CD4-positive, CD25-positive, alpha-beta regulatory T cell (primary cell): ENCODE data around the gene RTL9. TPM values are rescaled to one million over a fixed set of nuclear protein-coding genes. Genes with fewer than 3 reads are reported as not detected.

Experiments
- ATAC-seq, 2 donors: fragments of 150-1000 bp; cut with Tn5 transposase; one replicate each; pipeline ENCODE4 v1.10.0; 2021; ENCODE audit warnings: low read depth in 2 of 2, moderate number of reproducible peaks in 2 of 2, moderate library complexity in 1 of 2
- DNase-seq, 3 donors: peaks; one replicate each; pipeline versions ENCODE4 v3.0.0 to v3.0.0-alpha.2; 2012 to 2022; ENCODE audit warnings: mixed read lengths in 1 of 3
- H3K27ac ChIP-seq: one replicate; pipeline ENCODE4 v1.7.0; 2013; ENCODE audit warnings: mild to moderate bottlenecking, low read length; ENCODE audit not compliant: insufficient read depth, poor library complexity, severe bottlenecking
- H3K27me3 ChIP-seq: one replicate; pipeline ENCODE4 v1.7.0; 2013; ENCODE audit warnings: low read length; ENCODE audit not compliant: control insufficient read depth, insufficient read depth
- H3K36me3 ChIP-seq: one replicate; pipeline ENCODE4 v1.7.0; 2013; ENCODE audit warnings: mild to moderate bottlenecking, low read length, moderate library complexity; ENCODE audit not compliant: control insufficient read depth, insufficient read depth
- H3K4me1 ChIP-seq: 2 replicates; pipeline ENCODE4 v1.7.0; 2013; ENCODE audit warnings: mild to moderate bottlenecking, low read length; ENCODE audit not compliant: insufficient read depth, control insufficient read depth, poor library complexity, severe bottlenecking
- H3K4me3 ChIP-seq: one replicate; pipeline ENCODE4 v1.7.0; 2013; ENCODE audit warnings: low read depth, mild to moderate bottlenecking, low read length, moderate library complexity
- H3K9me3 ChIP-seq, 2 experiments: 1 replicate in 1 of 2; 2 replicates in 1 of 2; pipeline ENCODE4 v1.7.0; 2013; ENCODE audit warnings: low read length in 2 of 2, mild to moderate bottlenecking in 1 of 2, moderate library complexity in 1 of 2; ENCODE audit not compliant: control insufficient read depth in 2 of 2
- H3K27ac Mint-ChIP-seq, 3 donors: one replicate each; pipeline ENCODE4 v1.8.0; 2020 to 2022; ENCODE audit warnings: mild to moderate bottlenecking in 3 of 3, mixed read lengths in 3 of 3, moderate library complexity in 2 of 3
- H3K27me3 Mint-ChIP-seq: one replicate; pipeline ENCODE4 v1.8.0; 2022; ENCODE audit warnings: mild to moderate bottlenecking, mixed read lengths
- H3K36me3 Mint-ChIP-seq: one replicate; pipeline ENCODE4 v1.8.0; 2020; ENCODE audit warnings: mixed read lengths
- H3K4me1 Mint-ChIP-seq, 4 donors: one replicate each; pipeline ENCODE4 v1.8.0; 2020 to 2022; ENCODE audit warnings: mixed read lengths in 4 of 4, mild to moderate bottlenecking in 1 of 4
- H3K4me3 Mint-ChIP-seq, 4 donors: one replicate each; pipeline ENCODE4 v1.8.0; 2020 to 2022; ENCODE audit warnings: mild to moderate bottlenecking in 4 of 4, mixed read lengths in 4 of 4, moderate library complexity in 3 of 4
- H3K9me3 Mint-ChIP-seq, 7 donors: one replicate each; pipeline ENCODE4 v1.8.0; 2020 to 2022; ENCODE audit warnings: mixed read lengths in 7 of 7, mild to moderate bottlenecking in 3 of 7, moderate library complexity in 2 of 7
- polyA plus RNA-seq, 4 donors: library from polyadenylated mRNA; unstranded; fragments of 300-500 nt; fragmentation: Illumina TruSeq; gene quantifications; one replicate each; pipeline ENCODE4 v1.2.3, GENCODE V29; 2021
- total RNA-seq: library from RNA; stranded (reverse); gene quantifications from one replicate; pipeline ENCODE4 v1.2.3, GENCODE V29; 2022

RTL9 gene
- total and polyA plus RNA-seq, 5 donors from 2014 or later, result not detected

DNA sequence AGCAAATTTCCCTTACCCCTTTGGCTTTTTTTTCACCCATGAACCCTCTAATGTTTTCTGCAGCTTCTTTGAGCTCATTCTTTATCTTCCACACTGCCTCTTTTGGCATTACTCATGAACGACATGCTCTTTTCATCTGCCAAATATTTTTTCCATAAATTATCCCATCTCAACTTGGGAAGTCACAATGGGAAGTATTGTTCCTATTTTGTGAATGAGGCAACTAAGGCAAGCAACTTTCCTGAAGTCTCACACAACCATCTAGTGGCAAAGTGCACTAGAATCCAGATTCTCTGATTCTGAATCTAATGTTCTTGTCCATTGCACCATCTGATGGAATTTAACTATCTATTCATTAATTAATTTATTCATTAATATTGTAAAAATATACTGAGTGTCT lies 625 bp downstream of the RTL9 start:
- Histone ChIP-seq H3K9me3 (peaks cover 0 to 2% of the 10 kb centered on the region in 2 experiments), H3K27ac (no peak overlapping the region), H3K4me3 (no peak overlapping the region), H3K36me3 (no peaks in the 10 kb centered on the region), H3K4me1 (no peaks in the 10 kb centered on the region), H3K27me3 (peaks cover 3% of the 10 kb centered on the region)
- peaks cover 6% of the 10 kb centered on the region for H3K27me3 Mint-ChIP-seq
- H3K4me3 Mint-ChIP-seq, result no peak overlapping the region
- ATAC-seq, result no peak
- no peaks in the 10 kb centered on the region for H3K36me3 Mint-ChIP-seq
- DNase-seq, result no peak
- H3K27ac Mint-ChIP-seq, result no peak overlapping the region
- H3K9me3 Mint-ChIP-seq, result peaks cover 0 to 1% (median 0%) of the 10 kb centered on the region in 7 donors
- H3K4me1 Mint-ChIP-seq, result no peaks in the 10 kb centered on the region

DNA sequence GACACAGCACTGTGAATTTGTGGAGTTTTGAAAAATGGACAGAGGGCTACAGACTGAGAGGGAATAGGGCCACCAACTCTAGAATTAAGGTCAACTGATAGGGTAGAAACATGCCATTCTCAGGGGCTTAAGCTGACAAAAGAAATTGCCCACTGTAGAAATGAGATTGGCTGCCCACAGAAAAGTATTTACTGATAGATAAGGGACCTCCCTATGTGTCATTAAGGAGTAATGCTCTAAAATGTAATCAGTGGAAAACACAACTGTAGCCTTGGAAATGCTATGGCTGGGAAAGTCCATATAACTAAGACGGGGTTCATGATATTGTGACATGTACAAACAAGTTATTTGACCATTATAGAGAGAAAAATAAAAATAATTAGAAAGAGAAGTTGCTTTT lies 4.6 kb downstream of the RTL9 start:
- DNase-seq, result no peak
- peaks cover 0 to under 1% (median 0%) of the 10 kb centered on the region in 7 donors for H3K9me3 Mint-ChIP-seq
- no peak for ATAC-seq
- H3K27ac ChIP-seq, result no peak overlapping the region
- H3K36me3 ChIP-seq, result no peaks in the 10 kb centered on the region
- no peak overlapping the region for H3K4me3 Mint-ChIP-seq
- H3K4me1 ChIP-seq, result no peaks in the 10 kb centered on the region
- H3K9me3 ChIP-seq, result no peaks in the 10 kb centered on the region
- H3K27ac Mint-ChIP-seq, result no peak overlapping the region
- H3K4me1 Mint-ChIP-seq, result no peaks in the 10 kb centered on the region
- H3K27me3 ChIP-seq, result no peaks in the 10 kb centered on the region
- no peak overlapping the region for H3K4me3 ChIP-seq
- H3K36me3 Mint-ChIP-seq, result no peaks in the 10 kb centered on the region
- H3K27me3 Mint-ChIP-seq, result peaks cover 3% of the 10 kb centered on the region

DNA sequence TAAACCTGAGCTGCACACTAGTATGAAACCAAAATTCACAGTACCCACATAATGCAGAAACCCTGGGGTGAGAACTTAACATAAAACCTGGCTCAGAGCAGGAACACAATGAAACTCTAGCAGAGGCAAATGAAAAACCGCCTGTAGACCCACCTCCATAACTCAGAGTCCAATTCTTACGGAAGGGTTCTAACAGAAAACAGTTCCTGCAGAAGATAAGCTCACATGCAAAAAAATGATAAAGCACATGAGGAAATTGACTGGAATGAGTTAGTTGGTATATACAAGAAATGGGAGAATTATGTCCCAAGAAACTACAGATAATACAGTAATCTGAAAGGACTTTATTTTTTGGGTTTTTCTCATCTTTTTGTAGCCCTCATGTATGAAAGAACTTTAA lies 14.7 kb downstream of the RTL9 start:
- Mint-ChIP-seq H3K27ac (no peak overlapping the region), H3K4me3 (no peak overlapping the region), H3K27me3 (peaks cover 7% of the 10 kb centered on the region), H3K36me3 (no peaks in the 10 kb centered on the region), H3K4me1 (no peaks in the 10 kb centered on the region), H3K9me3 (peaks cover 0 to 3% (median 0%) of the 10 kb centered on the region in 7 donors)
- ATAC-seq (no peak), DNase-seq (no peak)
- H3K27me3 ChIP-seq, result no peaks in the 10 kb centered on the region
- H3K9me3 ChIP-seq, result no peaks in the 10 kb centered on the region
- no peak overlapping the region for H3K4me3 ChIP-seq
- H3K36me3 ChIP-seq, result no peaks in the 10 kb centered on the region
- no peak overlapping the region for H3K27ac ChIP-seq
- H3K4me1 ChIP-seq, result no peaks in the 10 kb centered on the region

DNA sequence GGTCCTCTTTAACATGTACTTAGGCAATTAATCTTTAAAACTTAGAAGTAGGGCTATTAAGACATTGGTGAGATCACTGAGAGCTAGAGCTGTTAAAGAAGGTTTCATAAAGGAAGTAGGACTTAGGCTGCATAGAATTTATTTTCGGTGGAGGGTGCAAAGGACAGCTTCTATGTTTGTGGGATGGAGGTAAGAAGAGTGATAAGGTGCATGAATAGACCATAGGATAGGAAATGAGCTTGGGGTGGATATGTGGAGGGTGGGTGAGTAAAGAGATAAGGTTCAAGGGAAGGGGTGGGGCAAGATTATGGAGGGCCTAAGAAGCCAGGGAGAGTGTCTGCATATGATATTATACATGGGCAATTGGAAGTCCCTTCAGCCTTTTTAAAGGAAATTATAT lies 15.9 kb downstream of the RTL9 start:
- no peak overlapping the region for H3K27ac ChIP-seq
- Mint-ChIP-seq H3K36me3 (no peaks in the 10 kb centered on the region), H3K27me3 (peaks cover 5% of the 10 kb centered on the region), H3K4me1 (no peaks in the 10 kb centered on the region), H3K27ac (no peak overlapping the region), H3K4me3 (no peak overlapping the region), H3K9me3 (peaks cover 0 to 3% (median 0%) of the 10 kb centered on the region in 7 donors)
- DNase-seq (no peak), ATAC-seq (no peak)
- H3K27me3 ChIP-seq, result no peaks in the 10 kb centered on the region
- H3K4me1 ChIP-seq, result no peaks in the 10 kb centered on the region
- no peaks in the 10 kb centered on the region for H3K36me3 ChIP-seq
- H3K4me3 ChIP-seq, result no peak overlapping the region
- H3K9me3 ChIP-seq, result no peaks in the 10 kb centered on the region

DNA sequence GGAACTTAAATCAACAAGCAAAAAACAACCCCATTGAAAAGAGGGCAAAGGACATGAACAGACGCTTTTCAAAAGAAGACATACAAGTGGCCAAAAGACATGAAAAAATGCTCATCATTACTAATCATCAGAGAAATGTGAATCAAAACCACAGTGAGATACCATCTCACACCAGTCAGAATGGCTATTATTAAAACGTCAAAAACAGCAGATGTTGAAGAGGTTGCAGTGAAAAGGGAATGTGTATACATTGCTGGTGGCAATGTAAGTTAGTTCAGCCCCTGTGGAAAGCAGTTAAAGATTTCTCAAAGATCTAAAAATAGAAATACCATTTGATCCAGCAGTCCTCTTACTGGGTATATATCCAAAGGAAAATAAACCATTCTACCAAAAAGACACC lies 22.6 kb downstream of the RTL9 start:
- Mint-ChIP-seq H3K4me1 (no peaks in the 10 kb centered on the region), H3K9me3 (peaks cover 0 to 2% (median 0%) of the 10 kb centered on the region in 7 donors), H3K36me3 (no peaks in the 10 kb centered on the region), H3K27ac (no peak overlapping the region), H3K27me3 (peaks cover 17% of the 10 kb centered on the region), H3K4me3 (no peak overlapping the region)
- Histone ChIP-seq H3K4me3 (no peak overlapping the region), H3K27ac (no peak overlapping the region), H3K27me3 (no peaks in the 10 kb centered on the region), H3K9me3 (no peaks in the 10 kb centered on the region), H3K36me3 (no peaks in the 10 kb centered on the region), H3K4me1 (no peaks in the 10 kb centered on the region)
- ATAC-seq, result no peak
- DNase-seq, result no peak

DNA sequence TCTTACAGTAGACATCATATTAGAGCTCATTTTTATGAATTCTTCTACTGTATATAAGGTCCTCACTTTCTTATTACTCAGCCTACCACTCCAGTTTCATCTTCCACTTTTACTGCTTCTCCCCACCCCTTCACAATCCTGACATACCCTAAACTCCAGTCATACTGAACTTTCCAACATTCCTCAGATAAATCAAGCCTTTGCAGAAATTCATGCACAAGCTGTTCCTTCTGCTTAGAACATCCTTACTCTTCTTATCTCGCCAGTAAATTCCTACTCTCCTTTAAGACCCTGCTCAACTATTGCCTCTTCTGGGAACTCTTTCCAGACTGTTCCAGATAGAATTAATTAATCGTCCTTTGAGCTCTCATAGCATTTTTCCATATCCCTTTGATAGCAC lies 24.8 kb downstream of the RTL9 start:
- no peaks in the 10 kb centered on the region for H3K4me1 Mint-ChIP-seq
- H3K27ac ChIP-seq, result no peak overlapping the region
- DNase-seq (no peak), ATAC-seq (no peak)
- H3K27me3 ChIP-seq, result no peaks in the 10 kb centered on the region
- no peaks in the 10 kb centered on the region for H3K36me3 Mint-ChIP-seq
- H3K4me1 ChIP-seq, result no peaks in the 10 kb centered on the region
- no peak overlapping the region for H3K4me3 ChIP-seq
- H3K36me3 ChIP-seq, result no peaks in the 10 kb centered on the region
- peaks cover 17% of the 10 kb centered on the region for H3K27me3 Mint-ChIP-seq
- no peak overlapping the region for H3K4me3 Mint-ChIP-seq
- H3K27ac Mint-ChIP-seq, result no peak overlapping the region
- no peaks in the 10 kb centered on the region for H3K9me3 ChIP-seq
- peaks cover 0 to 2% (median 0%) of the 10 kb centered on the region in 7 donors for H3K9me3 Mint-ChIP-seq

DNA sequence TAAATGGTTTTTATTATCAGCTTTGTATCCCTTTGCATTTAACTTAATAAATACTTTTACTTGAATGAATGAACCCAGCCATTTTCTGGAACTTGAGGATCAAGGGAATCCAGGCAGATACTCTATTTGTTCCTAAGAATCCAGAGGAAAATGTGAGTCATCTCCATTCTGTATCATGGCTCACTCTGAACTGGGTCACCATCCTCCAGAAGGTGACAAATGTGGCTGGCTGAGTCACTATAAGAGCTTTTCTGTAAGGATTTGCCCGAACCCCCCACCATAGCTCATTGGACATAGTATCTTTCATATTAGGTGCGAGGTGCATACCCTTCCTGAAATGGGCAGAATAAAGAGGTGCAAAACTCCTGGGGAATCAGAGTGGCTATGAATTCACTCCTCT lies 25.8 kb downstream of the RTL9 start:
- no peak for DNase-seq
- Mint-ChIP-seq H3K4me1 (no peaks in the 10 kb centered on the region), H3K4me3 (no peak overlapping the region), H3K27ac (no peak overlapping the region), H3K9me3 (peaks cover 0 to 2% (median 0%) of the 10 kb centered on the region in 7 donors), H3K27me3 (peaks cover 20% of the 10 kb centered on the region), H3K36me3 (no peaks in the 10 kb centered on the region)
- H3K4me1 ChIP-seq, result no peaks in the 10 kb centered on the region
- H3K27me3 ChIP-seq, result no peaks in the 10 kb centered on the region
- no peak overlapping the region for H3K27ac ChIP-seq
- H3K36me3 ChIP-seq, result no peaks in the 10 kb centered on the region
- no peak for ATAC-seq
- no peak overlapping the region for H3K4me3 ChIP-seq
- no peaks in the 10 kb centered on the region for H3K9me3 ChIP-seq

DNA sequence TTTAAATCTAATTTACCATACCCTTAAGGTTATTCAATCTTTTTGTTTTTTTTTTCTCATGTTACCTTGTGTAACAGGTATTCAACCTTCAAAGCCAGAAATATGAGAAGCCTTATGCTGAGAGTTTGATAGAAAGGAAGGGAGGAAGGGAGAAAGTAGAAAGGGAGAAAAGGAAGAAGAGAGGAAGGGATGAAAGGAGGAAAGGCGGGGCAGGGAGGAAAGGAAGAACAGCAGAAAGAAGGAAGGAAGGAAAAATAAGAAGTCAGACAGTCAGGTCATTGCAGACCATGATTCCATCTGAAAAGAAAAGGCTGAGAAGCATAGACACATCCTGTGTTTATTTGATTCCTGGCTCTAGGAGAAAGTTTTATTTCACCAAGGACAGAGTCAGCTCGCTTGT lies 30.9 kb downstream of the RTL9 start:
- Histone ChIP-seq H3K9me3 (no peaks in the 10 kb centered on the region), H3K36me3 (no peaks in the 10 kb centered on the region), H3K4me1 (no peaks in the 10 kb centered on the region), H3K4me3 (no peak overlapping the region), H3K27ac (no peak overlapping the region), H3K27me3 (peaks cover 3% of the 10 kb centered on the region)
- Mint-ChIP-seq H3K36me3 (no peaks in the 10 kb centered on the region), H3K27ac (no peak overlapping the region), H3K9me3 (no peaks in the 10 kb centered on the region), H3K27me3 (peaks cover 9% of the 10 kb centered on the region), H3K4me1 (no peaks in the 10 kb centered on the region), H3K4me3 (no peak overlapping the region)
- ATAC-seq (no peak), DNase-seq (no peak)
